Activated naive CD8-positive, alpha-beta T cell treated with anti-CD3 and anti-CD28 coated beads, Interleukin-2, amount 50 U/mL, for 16 hours (primary cell): ENCODE data around the gene SZRD1.
"Not testable (repeated sequence)": the region's sequence is repeated elsewhere in the genome, so short reads cannot be mapped to it uniquely, and the experiment has no call there.

Experiments
- DNase-seq: peaks from one replicate; pipeline ENCODE4 v3.0.0-alpha.2; 2020; ENCODE audit warnings: low read depth, low spot score

The SZRD1 gene

GRCh38 chr1:16366722-16367257 lies at the start of gene SZRD1:
SZRD1 (plus strand) TSS chr1:16367242; CDS start chr1:16367258, 16 bp downstream.
- peak; percentile 87 for DNase-seq

GRCh38 chr1:16318555-16318954 lies 48.5 kb upstream of the SZRD1 start:
- DNase-seq: no peak

- DNase-seq: no peak
Measured at GRCh38 chr1:16321176-16321867, 45.7 kb upstream of the SZRD1 start.

- DNase-seq: no peak
Measured at GRCh38 chr1:16324456-16324890, 42.6 kb upstream of the SZRD1 start.

GRCh38 chr1:16326833-16327404 lies 40.1 kb upstream of the SZRD1 start:
- DNase-seq: no peak

GRCh38 chr1:16334655-16335340 lies 32.2 kb upstream of the SZRD1 start:
- DNase-seq: no peak

GRCh38 chr1:16338961-16339360 lies 28.1 kb upstream of the SZRD1 start:
- DNase-seq: no peak

- DNase-seq: no peak
Measured at GRCh38 chr1:16340673-16341072, 26.4 kb upstream of the SZRD1 start.

- DNase-seq: no peak
Measured at GRCh38 chr1:16342331-16343062, 24.5 kb upstream of the SZRD1 start.

- DNase-seq: not testable (repeated sequence)
Measured at GRCh38 chr1:16343276-16343675, 23.8 kb upstream of the SZRD1 start.

GRCh38 chr1:16348414-16349182 lies 18.4 kb upstream of the SZRD1 start:
- no peak for DNase-seq

GRCh38 chr1:16349847-16350406 lies 17.1 kb upstream of the SZRD1 start:
- no peak for DNase-seq

- no peak for DNase-seq
Measured at GRCh38 chr1:16351456-16351993, 15.5 kb upstream of the SZRD1 start.

- peak; percentile 75 for DNase-seq
Measured at GRCh38 chr1:16351994-16352841, 14.8 kb upstream of the SZRD1 start, which contains the start of gene FBXO42. FBXO42 (minus strand) TSS chr1:16352480; CDS start chr1:16315418, 37,062 bp downstream.

GRCh38 chr1:16352842-16353535 lies 14.1 kb upstream of the SZRD1 start:
- no peak for DNase-seq

GRCh38 chr1:16354619-16355018 lies 12.4 kb upstream of the SZRD1 start:
- DNase-seq: no peak

- DNase-seq: no peak
Measured at GRCh38 chr1:16356867-16357266, 10.2 kb upstream of the SZRD1 start.

- not testable (repeated sequence) for DNase-seq
Measured at GRCh38 chr1:16365146-16365498, 1.9 kb upstream of the SZRD1 start.
